HCT116 (cell line): ENCODE measurements around the gene AQP9.

ENCODE experiments used
- CEBPB ChIP-seq: IDR thresholded peaks from 2 replicates; pipeline ENCODE4 v1.6.1; 2012; ENCODE audit warnings: low read depth
- EZH2 ChIP-seq: fragments of 200-600 bp; sonication (generic); IDR thresholded peaks from 2 replicates; pipeline ENCODE4 v1.6.1; 2017; ENCODE audit warnings: antibody characterized with exemption, mixed run types
- FOSL1 ChIP-seq: IDR thresholded peaks from 2 replicates; pipeline ENCODE4 v1.6.1; 2012; ENCODE audit warnings: low read depth
- POLR2A ChIP-seq: IDR thresholded peaks from 2 replicates; pipeline ENCODE4 v1.7.0; 2011; ENCODE audit warnings: borderline replicate concordance; ENCODE audit not compliant: insufficient read depth, insufficient read length; ENCODE audit errors: extremely low read depth
- POLR2AphosphoS5 ChIP-seq: IDR thresholded peaks from 2 replicates; pipeline ENCODE4 v1.6.1; 2011; ENCODE audit warnings: mild to moderate bottlenecking, low read depth, low read length, moderate library complexity
- RAD21 ChIP-seq: IDR thresholded peaks from 2 replicates; pipeline ENCODE4 v1.6.1; 2012; ENCODE audit warnings: low read depth, mild to moderate bottlenecking
- YY1 ChIP-seq: IDR thresholded peaks from 2 replicates; pipeline ENCODE4 v1.6.1; 2011; ENCODE audit warnings: low read length, low read depth, moderate library complexity, mild to moderate bottlenecking; ENCODE audit not compliant: insufficient replicate concordance; ENCODE audit errors: extremely low read depth
- ZNF274 ChIP-seq: fragments of 200-500 bp; sonication (Bioruptor generic); IDR thresholded peaks from 2 replicates; pipeline ENCODE4 v1.6.1; 2014; ENCODE audit warnings: mild to moderate bottlenecking, low read depth, low read length, inconsistent platforms
- TF ChIP-seq, protein P1 (sequence below): IDR thresholded peaks from 2 replicates; pipeline ENCODE4 v1.6.1; 2012; ENCODE audit warnings: low read depth
- TF ChIP-seq, protein P2 (sequence below), 3 experiments: fragments of 200-600 bp in 1 of 3; sonication (generic) in 1 of 3; IDR thresholded peaks in 2 of 3; conservative IDR thresholded peaks in 1 of 3; 2 replicates each; pipeline ENCODE4 v1.5.1; 2012 to 2017; ENCODE audit warnings: low read depth in 2 of 3, low read length in 2 of 3, antibody characterized with exemption in 1 of 3, borderline replicate concordance in 1 of 3, control low read depth in 1 of 3, mild to moderate bottlenecking in 1 of 3, mixed read lengths in 1 of 3, mixed run types in 1 of 3, moderate library complexity in 1 of 3; ENCODE audit not compliant: insufficient read depth in 1 of 3
- TF ChIP-seq, protein P3 (sequence below): IDR thresholded peaks from 2 replicates; pipeline ENCODE4 v1.6.1; 2012

DNA sequence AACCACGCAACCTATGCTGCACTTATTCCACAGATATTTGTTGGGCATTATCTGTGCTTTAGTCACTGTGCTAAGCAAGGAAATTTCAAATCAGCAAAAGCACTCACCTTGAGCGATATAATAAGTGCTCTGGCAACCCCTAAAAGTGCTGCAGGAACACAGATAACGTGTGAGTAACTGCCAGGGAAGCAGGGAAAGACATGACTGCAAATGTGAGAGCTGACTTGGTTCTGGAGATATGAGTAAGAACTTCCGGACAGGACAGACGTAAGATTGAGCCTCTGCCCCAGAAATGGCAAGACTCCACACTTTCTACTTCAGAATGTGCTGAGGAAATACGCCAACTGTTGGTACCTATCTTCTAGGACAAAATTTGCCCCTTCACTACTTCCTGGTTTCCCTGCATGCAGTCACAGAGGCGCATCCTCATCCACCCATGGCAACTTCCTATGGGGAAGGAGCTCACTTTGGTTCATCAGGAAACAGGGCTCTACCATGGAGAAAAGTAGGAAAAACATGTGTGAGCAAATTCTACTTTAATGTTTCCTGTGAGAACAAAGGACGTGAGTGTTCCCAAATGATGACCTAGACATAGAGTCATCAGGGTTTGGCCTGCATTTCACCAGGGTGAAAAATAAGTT lies 41.7 kb downstream of the AQP9 start:
- TF ChIP-seq, protein P1, sequence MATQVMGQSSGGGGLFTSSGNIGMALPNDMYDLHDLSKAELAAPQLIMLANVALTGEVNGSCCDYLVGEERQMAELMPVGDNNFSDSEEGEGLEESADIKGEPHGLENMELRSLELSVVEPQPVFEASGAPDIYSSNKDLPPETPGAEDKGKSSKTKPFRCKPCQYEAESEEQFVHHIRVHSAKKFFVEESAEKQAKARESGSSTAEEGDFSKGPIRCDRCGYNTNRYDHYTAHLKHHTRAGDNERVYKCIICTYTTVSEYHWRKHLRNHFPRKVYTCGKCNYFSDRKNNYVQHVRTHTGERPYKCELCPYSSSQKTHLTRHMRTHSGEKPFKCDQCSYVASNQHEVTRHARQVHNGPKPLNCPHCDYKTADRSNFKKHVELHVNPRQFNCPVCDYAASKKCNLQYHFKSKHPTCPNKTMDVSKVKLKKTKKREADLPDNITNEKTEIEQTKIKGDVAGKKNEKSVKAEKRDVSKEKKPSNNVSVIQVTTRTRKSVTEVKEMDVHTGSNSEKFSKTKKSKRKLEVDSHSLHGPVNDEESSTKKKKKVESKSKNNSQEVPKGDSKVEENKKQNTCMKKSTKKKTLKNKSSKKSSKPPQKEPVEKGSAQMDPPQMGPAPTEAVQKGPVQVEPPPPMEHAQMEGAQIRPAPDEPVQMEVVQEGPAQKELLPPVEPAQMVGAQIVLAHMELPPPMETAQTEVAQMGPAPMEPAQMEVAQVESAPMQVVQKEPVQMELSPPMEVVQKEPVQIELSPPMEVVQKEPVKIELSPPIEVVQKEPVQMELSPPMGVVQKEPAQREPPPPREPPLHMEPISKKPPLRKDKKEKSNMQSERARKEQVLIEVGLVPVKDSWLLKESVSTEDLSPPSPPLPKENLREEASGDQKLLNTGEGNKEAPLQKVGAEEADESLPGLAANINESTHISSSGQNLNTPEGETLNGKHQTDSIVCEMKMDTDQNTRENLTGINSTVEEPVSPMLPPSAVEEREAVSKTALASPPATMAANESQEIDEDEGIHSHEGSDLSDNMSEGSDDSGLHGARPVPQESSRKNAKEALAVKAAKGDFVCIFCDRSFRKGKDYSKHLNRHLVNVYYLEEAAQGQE, result no peak
- TF ChIP-seq, protein P2, sequence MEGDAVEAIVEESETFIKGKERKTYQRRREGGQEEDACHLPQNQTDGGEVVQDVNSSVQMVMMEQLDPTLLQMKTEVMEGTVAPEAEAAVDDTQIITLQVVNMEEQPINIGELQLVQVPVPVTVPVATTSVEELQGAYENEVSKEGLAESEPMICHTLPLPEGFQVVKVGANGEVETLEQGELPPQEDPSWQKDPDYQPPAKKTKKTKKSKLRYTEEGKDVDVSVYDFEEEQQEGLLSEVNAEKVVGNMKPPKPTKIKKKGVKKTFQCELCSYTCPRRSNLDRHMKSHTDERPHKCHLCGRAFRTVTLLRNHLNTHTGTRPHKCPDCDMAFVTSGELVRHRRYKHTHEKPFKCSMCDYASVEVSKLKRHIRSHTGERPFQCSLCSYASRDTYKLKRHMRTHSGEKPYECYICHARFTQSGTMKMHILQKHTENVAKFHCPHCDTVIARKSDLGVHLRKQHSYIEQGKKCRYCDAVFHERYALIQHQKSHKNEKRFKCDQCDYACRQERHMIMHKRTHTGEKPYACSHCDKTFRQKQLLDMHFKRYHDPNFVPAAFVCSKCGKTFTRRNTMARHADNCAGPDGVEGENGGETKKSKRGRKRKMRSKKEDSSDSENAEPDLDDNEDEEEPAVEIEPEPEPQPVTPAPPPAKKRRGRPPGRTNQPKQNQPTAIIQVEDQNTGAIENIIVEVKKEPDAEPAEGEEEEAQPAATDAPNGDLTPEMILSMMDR (IDR thresholded peaks at IDR 0.05 in 2 of 3, conservative IDR thresholded peaks at IDR 0.05 in 1 of 3; ENCODE audit: borderline replicate concordance in 1 of 3, insufficient read depth in 1 of 3, low read depth in 2 of 3, low read length in 2 of 3), result no peak
- TF ChIP-seq POLR2AphosphoS5 (no peak), EZH2 (no peak), POLR2A (no peak), ZNF274 (no peak), FOSL1 (no peak), YY1 (no peak), RAD21 (no peak), CEBPB (no peak)
- TF ChIP-seq, protein P3, sequence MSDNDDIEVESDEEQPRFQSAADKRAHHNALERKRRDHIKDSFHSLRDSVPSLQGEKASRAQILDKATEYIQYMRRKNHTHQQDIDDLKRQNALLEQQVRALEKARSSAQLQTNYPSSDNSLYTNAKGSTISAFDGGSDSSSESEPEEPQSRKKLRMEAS, result no peak
